H1 (cell line): ENCODE results near the gene ODC1. TPM values are rescaled to one million over a fixed set of nuclear protein-coding genes. Genes with fewer than 3 reads are reported as not detected.

Experiments used
- CTCF ChIA-PET: fragments of 300-600 bp; sonication (Branson Sonifier 250); formaldehyde crosslinking; loops from one replicate; lab custom pipeline; 2021; ENCODE audit not compliant: partially characterized antibody; lab: Charles Lee
- POLR2A ChIA-PET: fragments of 300-600 bp; sonication (Branson Sonifier 250); formaldehyde crosslinking; loops from one replicate; lab custom pipeline; 2021; ENCODE audit warnings: inconsistent platforms; ENCODE audit not compliant: partially characterized antibody; lab: Charles Lee
- DNase-seq, 2 experiments: peaks; one replicate each; pipeline versions ENCODE4 v3.0.0 to v3.0.0-alpha.2; 2010 to 2022; ENCODE audit warnings: low spot score in 2 of 2, low read depth in 1 of 2, mixed read lengths in 1 of 2
- FAIRE-seq: peaks from 2 replicates; lab custom pipeline; 2011; peaks lifted over from hg19 to GRCh38; lab: Jason Lieb, UNC
- H2AFZ ChIP-seq: 2 replicates; pipeline ENCODE4 v1.8.1; 2012; ENCODE audit warnings: low read length, inconsistent platforms
- H2AK5ac ChIP-seq: 2 replicates; pipeline ENCODE4 v1.6.1; 2013; ENCODE audit warnings: low read depth, low read length
- H2BK120ac ChIP-seq: replicated peaks from 2 replicates; pipeline ENCODE3; 2013; ENCODE audit warnings: low read depth, low read length, inconsistent platforms
- H2BK12ac ChIP-seq: 2 replicates; pipeline ENCODE4 v1.6.1; 2013; ENCODE audit warnings: low read depth, low read length
- H2BK15ac ChIP-seq: 2 replicates; pipeline ENCODE4 v1.6.1; 2013; ENCODE audit warnings: low read length
- H2BK20ac ChIP-seq: 2 replicates; pipeline ENCODE4 v1.6.1; 2013; ENCODE audit warnings: low read length
- H2BK5ac ChIP-seq: 2 replicates; pipeline ENCODE4 v1.6.1; 2013; ENCODE audit warnings: low read depth, low read length
- H3K14ac ChIP-seq: 2 replicates; pipeline ENCODE4 v1.6.1; 2013; ENCODE audit warnings: inconsistent platforms; ENCODE audit not compliant: insufficient read length
- H3K18ac ChIP-seq: 2 replicates; pipeline ENCODE4 v1.6.1; 2013; ENCODE audit warnings: low read length; ENCODE audit errors: extremely low read depth
- H3K23ac ChIP-seq: 2 replicates; pipeline ENCODE4 v1.6.1; 2013; ENCODE audit warnings: inconsistent platforms; ENCODE audit not compliant: insufficient read length
- H3K23me2 ChIP-seq: 2 replicates; pipeline ENCODE4 v1.6.1; 2013; ENCODE audit warnings: low read depth, low read length
- H3K27ac ChIP-seq: 2 replicates; pipeline ENCODE4 v1.6.1; 2011; ENCODE audit warnings: low read depth, low read length, inconsistent platforms
- H3K27me3 ChIP-seq, 4 experiments: replicated peaks in 1 of 4; 1 replicate in 1 of 4; 2 replicates in 3 of 4; pipeline versions ENCODE4 v1.6.1 to v1.8.1; 2011 to 2013; ENCODE audit warnings: low read length in 3 of 4, mild to moderate bottlenecking in 3 of 4, inconsistent platforms in 2 of 4, mixed read lengths in 2 of 4, moderate library complexity in 1 of 4; ENCODE audit not compliant: control insufficient read depth in 3 of 4, insufficient read depth in 3 of 4; ENCODE audit errors: extremely low read depth in 1 of 4
- H3K36me3 ChIP-seq, 4 experiments: 2 replicates each; pipeline versions ENCODE4 v1.6.1 to v1.8.1; 2011 to 2013; ENCODE audit warnings: mild to moderate bottlenecking in 4 of 4, low read length in 3 of 4, moderate library complexity in 2 of 4, control low read depth in 1 of 4, inconsistent platforms in 1 of 4; ENCODE audit not compliant: insufficient read depth in 4 of 4, control insufficient read depth in 2 of 4
- H3K4ac ChIP-seq: replicated peaks from 2 replicates; pipeline ENCODE3; 2013; ENCODE audit warnings: low read length, low read depth, mixed read lengths, inconsistent platforms; ENCODE audit not compliant: insufficient read length
- H3K4me1 ChIP-seq, 4 experiments: replicated peaks in 1 of 4; 1 replicate in 1 of 4; 2 replicates in 3 of 4; pipeline versions ENCODE4 v1.6.1 to v1.8.1; 2011 to 2013; ENCODE audit warnings: low read length in 3 of 4, inconsistent platforms in 2 of 4, mixed read lengths in 1 of 4; ENCODE audit not compliant: insufficient read depth in 4 of 4, control insufficient read depth in 3 of 4
- H3K4me2 ChIP-seq, 2 experiments: 2 replicates each; pipeline versions ENCODE4 v1.6.1 to v1.8.1; 2011 to 2013; ENCODE audit warnings: low read depth in 2 of 2, low read length in 2 of 2, control low read depth in 1 of 2, inconsistent platforms in 1 of 2, mild to moderate bottlenecking in 1 of 2; ENCODE audit not compliant: insufficient read depth in 1 of 2
- H3K4me3 ChIP-seq, 4 experiments: fragments of 200-600, 300-600 bp in 1 of 4; sonication (generic), shearing (Covaris generic), sonication (Bioruptor Twin) in 1 of 4; 2 replicates each; pipeline versions ENCODE4 v1.5.1 to v1.8.1; 2011 to 2016; ENCODE audit warnings: low read length in 4 of 4, low read depth in 3 of 4, control low read depth in 2 of 4, inconsistent platforms in 2 of 4, mild to moderate bottlenecking in 2 of 4, mixed read lengths in 1 of 4, moderate library complexity in 1 of 4; ENCODE audit not compliant: insufficient read depth in 2 of 4; ENCODE audit errors: extremely low read depth in 1 of 4
- H3K56ac ChIP-seq: replicated peaks from 2 replicates; pipeline ENCODE3; 2013; ENCODE audit warnings: low read depth, mild to moderate bottlenecking, mixed read lengths, low read length, inconsistent platforms; ENCODE audit not compliant: insufficient read length
- H3K79me1 ChIP-seq: 2 replicates; pipeline ENCODE4 v1.6.1; 2013; ENCODE audit warnings: low read depth, low read length, control low read depth
- H3K79me2 ChIP-seq, 2 experiments: 2 replicates each; pipeline versions ENCODE4 v1.6.1 to v1.8.1; 2012 to 2013; ENCODE audit warnings: low read length in 2 of 2, mild to moderate bottlenecking in 2 of 2, inconsistent platforms in 1 of 2; ENCODE audit not compliant: insufficient read depth in 2 of 2, control insufficient read depth in 1 of 2
- H3K9ac ChIP-seq, 4 experiments: replicated peaks in 1 of 4; 1 replicate in 1 of 4; 2 replicates in 3 of 4; pipeline versions ENCODE4 v1.6.1 to v1.8.1; 2011 to 2013; ENCODE audit warnings: low read depth in 3 of 4, low read length in 3 of 4, control low read depth in 2 of 4, mild to moderate bottlenecking in 2 of 4, moderate library complexity in 2 of 4, inconsistent platforms in 1 of 4; ENCODE audit errors: extremely low read depth in 1 of 4
- H3K9me3 ChIP-seq, 2 experiments: 2 replicates each; pipeline versions ENCODE4 v1.6.1 to v1.8.1; 2012 to 2013; ENCODE audit warnings: mild to moderate bottlenecking in 2 of 2, moderate library complexity in 2 of 2, control low read depth in 1 of 2, inconsistent platforms in 1 of 2, low read depth in 1 of 2, low read length in 1 of 2, mixed read lengths in 1 of 2; ENCODE audit not compliant: insufficient read depth in 2 of 2
- H4K20me1 ChIP-seq, 2 experiments: replicated peaks in 1 of 2; 2 replicates each; pipeline versions ENCODE3 to v1.8.1; 2011 to 2013; ENCODE audit warnings: inconsistent platforms in 2 of 2, low read length in 2 of 2, mild to moderate bottlenecking in 1 of 2; ENCODE audit not compliant: insufficient read depth in 2 of 2, control insufficient read depth in 1 of 2
- H4K5ac ChIP-seq: 2 replicates; pipeline ENCODE4 v1.6.1; 2013; ENCODE audit warnings: low read length, low read depth, mixed read lengths, inconsistent platforms; ENCODE audit not compliant: insufficient read length
- H4K8ac ChIP-seq: 2 replicates; pipeline ENCODE4 v1.8.0; 2013; ENCODE audit warnings: mild to moderate bottlenecking, moderate library complexity, low read length, inconsistent platforms; ENCODE audit not compliant: insufficient read depth; ENCODE audit errors: extremely low read depth
- H4K91ac ChIP-seq: replicated peaks from 2 replicates; pipeline ENCODE3; 2013; ENCODE audit warnings: low read length, mixed read lengths, inconsistent platforms; ENCODE audit not compliant: insufficient read length
- BACH1 ChIP-seq: IDR thresholded peaks from 2 replicates; pipeline ENCODE4 v1.6.1; 2012; ENCODE audit warnings: low read length, improper control_type of control experiment
- CBX8 ChIP-seq: fragments of 300-800, 300-1000 bp; sonication (generic); IDR thresholded peaks from 2 replicates; pipeline ENCODE4 v1.7.1; 2016; ENCODE audit warnings: low read depth, low read length, borderline replicate concordance
- EGR1 ChIP-seq: IDR thresholded peaks from 2 replicates; pipeline ENCODE4 v1.6.1; 2011; ENCODE audit warnings: low read depth, low read length, borderline replicate concordance
- HDAC6 ChIP-seq: IDR thresholded peaks from one replicate; pipeline ENCODE4 v1.7.1; 2012; ENCODE audit warnings: low read depth, mild to moderate bottlenecking, inconsistent platforms, low read length, moderate library complexity
- JUN ChIP-seq: IDR thresholded peaks from 2 replicates; pipeline ENCODE4 v1.6.1; 2011; ENCODE audit warnings: low read depth, mild to moderate bottlenecking, improper control_type of control experiment, low read length
- JUND ChIP-seq: IDR thresholded peaks from 2 replicates; pipeline ENCODE4 v1.6.1; 2011; ENCODE audit warnings: mild to moderate bottlenecking, improper control_type of control experiment, low read length
- MAFK ChIP-seq: IDR thresholded peaks from 2 replicates; pipeline ENCODE4 v1.6.1; 2012; ENCODE audit warnings: low read depth, mild to moderate bottlenecking, improper control_type of control experiment, low read length
- POLR2AphosphoS5 ChIP-seq: IDR thresholded peaks from 2 replicates; pipeline ENCODE4 v1.6.1; 2011; ENCODE audit warnings: low read depth, low read length
- RFX5 ChIP-seq: IDR thresholded peaks from 2 replicates; pipeline ENCODE4 v1.6.1; 2011; ENCODE audit warnings: low read depth, low read length, improper control_type of control experiment, borderline replicate concordance
- RNF2 ChIP-seq: fragments of 200-900, 300-1000 bp; sonication (generic); IDR thresholded peaks from 2 replicates; pipeline ENCODE4 v1.7.1; 2016; ENCODE audit warnings: borderline replicate concordance, low read depth, mild to moderate bottlenecking, antibody characterized with exemption, low read length; ENCODE audit not compliant: poor library complexity, severe bottlenecking; ENCODE audit errors: missing control alignments
- SIN3A ChIP-seq, 2 experiments: IDR thresholded peaks in 1 of 2; conservative IDR thresholded peaks in 1 of 2; 2 replicates each; pipeline ENCODE4 v1.6.1; 2011 to 2012; ENCODE audit warnings: low read length in 2 of 2, improper control_type of control experiment in 1 of 2, low read depth in 1 of 2, mild to moderate bottlenecking in 1 of 2
- SIRT6 ChIP-seq: IDR thresholded peaks from one replicate; pipeline ENCODE4 v1.7.1; 2012; ENCODE audit warnings: low read length, inconsistent platforms
- SP2 ChIP-seq: IDR thresholded peaks from 2 replicates; pipeline ENCODE4 v1.6.1; 2012; ENCODE audit warnings: mild to moderate bottlenecking, low read length, inconsistent platforms
- SRF ChIP-seq: IDR thresholded peaks from 2 replicates; pipeline ENCODE4 v1.6.1; 2011; ENCODE audit warnings: mild to moderate bottlenecking, low read depth, low read length, moderate library complexity
- USF2 ChIP-seq: IDR thresholded peaks from 2 replicates; pipeline ENCODE4 v1.6.1; 2011; ENCODE audit warnings: low read length, improper control_type of control experiment
- WGBS, 2 experiments: shearing (Covaris generic) in 1 of 2; methylation state at CpG; one replicate each; pipeline versions ENCODE4 v1.1.6 to v1.1.7; 2013 to 2015; ENCODE audit warnings: low lambda C conversion rate in 2 of 2, mixed read lengths in 2 of 2, inconsistent platforms in 1 of 2, low coverage in 1 of 2, missing lambda C conversion rate in 1 of 2; ENCODE audit not compliant: insufficient replicate concordance in 2 of 2, insufficient coverage in 1 of 2, insufficient read length in 1 of 2; ENCODE audit errors: extremely low coverage in 1 of 2, missing lambda C conversion rate in 1 of 2; 5-methylcytosine and 5-hydroxymethylcytosine counted together
- polyA plus RNA-seq, 7 experiments: library from polyadenylated mRNA; depleted of rRNA in 3 of 7; stranded (reverse) in 5 of 7; unstranded in 2 of 7; fragments of >200 nt in 5 of 7; fragments of 200-250 nt in 2 of 7; gene quantifications; 1 replicate in 5 of 7; 2 replicates in 1 of 7; 4 replicates in 1 of 7; pipeline versions ENCODE4 v1.2.1 to v1.2.3, GENCODE V29; 2011 to 2013; ENCODE audit warnings: missing spikeins in 2 of 7, mixed read lengths in 2 of 7
- total RNA-seq: library from RNA; stranded (reverse); fragmentation: NEBNext Ultra II Directional; extraction: Animal tissue kit (Norgen Biotek cat#: 25700); gene quantifications from 2 replicates; pipeline ENCODE4 v1.2.1, GENCODE V29; 2021

Gene ODC1
- total and polyA plus RNA-seq, 2 of the 8 experiments (the other 6 are each of a cell fraction or from before 2014, with no cell fraction given): 57.2 to 76.7 TPM

GRCh38 chr2:10478298-10478625, 30.1 kb upstream of the ODC1 start:
- Histone ChIP-seq H2BK12ac (no peak overlapping the region), H3K9me3 (no peaks in the 10 kb centered on the region), H3K14ac (no peak overlapping the region), H2BK5ac (no peak overlapping the region), H2AK5ac (no peak overlapping the region), H4K20me1 (no peaks in the 10 kb centered on the region), H3K79me1 (no peaks in the 10 kb centered on the region), H3K4me2 (no peak overlapping the region), H3K36me3 (no peaks in the 10 kb centered on the region), H4K8ac (no peak overlapping the region), H3K23ac (no peak overlapping the region), H3K23me2 (no peaks in the 10 kb centered on the region), H3K18ac (no peak overlapping the region), H3K4ac (no peak overlapping the region), H4K5ac (no peak overlapping the region), H2BK120ac (no peak overlapping the region), H2BK20ac (no peak overlapping the region), H3K9ac (no peak overlapping the region), H3K79me2 (no peaks in the 10 kb centered on the region), H2AFZ (no peak overlapping the region), H2BK15ac (no peak overlapping the region), H3K4me3 (no peak overlapping the region), H3K27ac (no peak overlapping the region), H3K56ac (no peak overlapping the region), H4K91ac (no peak overlapping the region), H3K27me3 (no peaks in the 10 kb centered on the region; a peak in 1 of 7 replicates), H3K4me1 (no peaks in the 10 kb centered on the region; a peak in 1 of 7 replicates)
- ChIA-PET POLR2A (no interaction called here), CTCF (no interaction called here)
- FAIRE-seq (no peak), DNase-seq (no peak)
- WGBS, 2 experiments: 94% methylated on average over 12 of the region's 12 CpGs; no CpG with 5 or more reads in 1 of the 2 experiments
- TF ChIP-seq EGR1: no peak
- TF ChIP-seq SRF: no peak
- no peak for TF ChIP-seq SIN3A (conservative IDR thresholded peaks at IDR 0.05 in 1 of 2, IDR thresholded peaks at IDR 0.05 in 1 of 2; ENCODE audit: low read depth in 1 of 2, low read length in 2 of 2)
- no peak for TF ChIP-seq MAFK
- no peak for TF ChIP-seq USF2
- TF ChIP-seq POLR2AphosphoS5: no peak
- TF ChIP-seq BACH1: no peak
- TF ChIP-seq HDAC6: no peak
- no peak for TF ChIP-seq JUND
- TF ChIP-seq RNF2: no peak
- no peak for TF ChIP-seq SP2
- no peak for TF ChIP-seq RFX5
- no peak for TF ChIP-seq SIRT6
- no peak for TF ChIP-seq JUN
- TF ChIP-seq CBX8: no peak
